Heart left ventricle (tissue), 16 donors: ENCODE measurements around the gene QRSL1. TPM values are rescaled to one million over a fixed set of nuclear protein-coding genes. Genes with fewer than 3 reads are reported as not detected.

ENCODE experiments used
- ATAC-seq, 4 donors: fragments of 200-7000 bp; cut with Tn5 transposase; one replicate each; pipeline ENCODE4 v1.9.1; 2020 to 2022; ENCODE audit warnings: moderate library complexity in 4 of 4, mild to moderate bottlenecking in 3 of 4, moderate number of reproducible peaks in 1 of 4
- DNase-seq, 5 donors: peaks; one replicate each; pipeline ENCODE4 v3.0.0-alpha.2; 2020
- H3K27ac ChIP-seq, 12 donors: fragments of 200-600 bp; sonication (generic) in 4 of 12; one replicate each; pipeline versions ENCODE4 v1.5.0 to v1.8.0; 2016 to 2022; ENCODE audit warnings: mild to moderate bottlenecking in 2 of 12
- H3K27me3 ChIP-seq, 9 donors: fragments of 200-600 bp; sonication (generic) in 2 of 9; one replicate each; pipeline versions ENCODE4 v1.5.1 to v1.8.0; 2016 to 2022; ENCODE audit warnings: mild to moderate bottlenecking in 3 of 9
- H3K36me3 ChIP-seq, 9 donors: fragments of 200-600 bp; sonication (generic) in 2 of 9; one replicate each; pipeline versions ENCODE4 v1.5.0 to v1.8.0; 2018 to 2022; ENCODE audit warnings: mild to moderate bottlenecking in 2 of 9
- H3K4me1 ChIP-seq, 12 donors: fragments of 200-600 bp; sonication (generic) in 4 of 12; one replicate each; pipeline versions ENCODE4 v1.5.0 to v1.8.0; 2016 to 2022; ENCODE audit warnings: mild to moderate bottlenecking in 3 of 12
- H3K4me3 ChIP-seq, 12 donors: fragments of 200-600 bp; sonication (generic) in 4 of 12; one replicate each; pipeline versions ENCODE4 v1.5.0 to v1.8.0; 2017 to 2022; ENCODE audit warnings: mild to moderate bottlenecking in 9 of 12, moderate library complexity in 4 of 12
- H3K9me3 ChIP-seq, 12 donors: fragments of 200-600 bp; sonication (generic) in 4 of 12; one replicate each; pipeline versions ENCODE4 v1.5.0 to v1.8.0; 2016 to 2022; ENCODE audit warnings: mild to moderate bottlenecking in 1 of 12
- POLR2A ChIP-seq, 2 donors: fragments of 450-650 bp; IDR thresholded peaks; one replicate each; pipeline ENCODE4 v1.6.1; 2017; ENCODE audit warnings: antibody characterized with exemption in 2 of 2, mild to moderate bottlenecking in 2 of 2, moderate library complexity in 2 of 2
- WGBS, 4 donors: extraction: QIAGEN DNeasy Blood & Tissue Kit in 2 of 4; methylation state at CpG; one replicate each; pipeline versions ENCODE4 v1.1.5 to v1.1.7; 2013 to 2018; 5-methylcytosine and 5-hydroxymethylcytosine counted together
- intact Hi-C, 10 donors: fragments of 100-400 bp; cut with DNase I; formaldehyde crosslinking; loops; one replicate each; pipeline versions ENCODE4 v1.11.1 to v1.14.2; 2022
- polyA plus RNA-seq, 2 donors: library from polyadenylated mRNA; stranded (reverse); fragments of 200-250 nt; gene quantifications; one replicate each; pipeline ENCODE4 v1.2.3, GENCODE V29; 2013
- total RNA-seq, 9 donors: library from RNA; depleted of rRNA in 2 of 9; stranded (reverse); fragments of >200 nt in 2 of 9; fragmentation: NEBNext Ultra II Directional in 3 of 9; extraction: Animal tissue kit (Norgen Biotek cat#: 25700) in 3 of 9; gene quantifications; one replicate each; pipeline versions ENCODE4 v1.1.0 to v1.2.4, GENCODE V29; 2016 to 2023
- TF ChIP-seq, protein P1 (sequence below), 12 donors: fragments of 200-600 bp; sonication (generic) in 4 of 12; IDR thresholded peaks; one replicate each; pipeline versions ENCODE4 v1.5.0 to v1.8.0; 2018 to 2022; ENCODE audit warnings: antibody characterized with exemption in 12 of 12, mild to moderate bottlenecking in 5 of 12
- donor health status: ischemic (EF 13 %, LVEDD 7.1; RV severe dilation, severe dysfunction).
- donor health status: healthy with polysubstance abuse.
- donor health status: DM: no; HTN: yes; CAD: no.
- donor health status: DM: no; HTN: no; CAD: no.
- donor health status: ischemic (EF 25% LVEDD 6.9; RV normal size, moderate dysfunction).
- donor health status: ischemic (EF 25% LVEDD 5.7; RV mildly dilated, moderate dysfunction).
- donor health status: healthy.
- donor health status: DM: yes; HTN: yes; CAD: no.
- donor health status: ischemic (EF 35%, LVEDD 5.7; RV mildly dilated, moderate dysfunction).
- donor health status: nonischemic (EF 11% LVEDD 7.7; RV severe dilation, severe dysfunction).
- donor health status: DM: yes; HTN: yes; CAD: no.
- donor health status: PGD.
- donor health status: ischemic (EF 29% LVEDD 5.4; RV normal size, mild dysfunction).
- donor health status: nonischemic (EF 23%, LVEDD 6.1; RV moderate dilation, normal function).

QRSL1 gene
- total and polyA plus RNA-seq, 11 donors: 8.6 to 18.9 (median 14.4) TPM

DNA sequence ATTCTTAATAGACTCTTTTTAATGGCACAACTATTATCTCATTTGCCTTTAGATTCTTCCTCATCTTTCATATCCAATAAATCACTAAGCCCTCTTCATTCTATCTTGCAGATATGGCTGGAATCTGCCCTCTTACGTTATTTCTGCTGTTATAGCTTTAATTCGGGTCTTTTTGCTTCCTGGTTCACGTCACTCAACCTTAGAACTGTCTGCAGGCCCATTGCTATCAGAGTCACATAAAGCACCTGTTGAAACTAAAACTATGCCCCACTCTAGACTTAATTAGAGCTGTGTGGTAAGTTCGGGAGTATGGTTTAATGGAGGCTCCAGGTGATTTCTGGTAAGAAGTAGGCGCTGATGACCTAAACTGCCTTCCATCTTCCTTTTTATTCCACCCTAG, 988 bp downstream of the QRSL1 start:
- Histone ChIP-seq H3K36me3 (no peaks in the 10 kb centered on the region), H3K27me3 (no peaks in the 10 kb centered on the region), H3K4me1 (peaks cover 0 to 30% (median 14%) of the 10 kb centered on the region in 12 donors), H3K27ac (peak overlapping the region in 1 of 12 donors; percentile 90), H3K4me3 (peak overlapping the region in 11 of 12 donors; percentile 61 to 97 (median 91)), H3K9me3 (no peaks in the 10 kb centered on the region)
- no peak for ATAC-seq
- intact Hi-C loops: no loop called here
- DNase-seq: no peak
- 46 to 59% (median 49%) methylated on average over 5 of the region's 5 CpGs for WGBS, 4 donors
- no peak for TF ChIP-seq POLR2A (IDR thresholded peaks at IDR 0.05)
- TF ChIP-seq, protein P1, sequence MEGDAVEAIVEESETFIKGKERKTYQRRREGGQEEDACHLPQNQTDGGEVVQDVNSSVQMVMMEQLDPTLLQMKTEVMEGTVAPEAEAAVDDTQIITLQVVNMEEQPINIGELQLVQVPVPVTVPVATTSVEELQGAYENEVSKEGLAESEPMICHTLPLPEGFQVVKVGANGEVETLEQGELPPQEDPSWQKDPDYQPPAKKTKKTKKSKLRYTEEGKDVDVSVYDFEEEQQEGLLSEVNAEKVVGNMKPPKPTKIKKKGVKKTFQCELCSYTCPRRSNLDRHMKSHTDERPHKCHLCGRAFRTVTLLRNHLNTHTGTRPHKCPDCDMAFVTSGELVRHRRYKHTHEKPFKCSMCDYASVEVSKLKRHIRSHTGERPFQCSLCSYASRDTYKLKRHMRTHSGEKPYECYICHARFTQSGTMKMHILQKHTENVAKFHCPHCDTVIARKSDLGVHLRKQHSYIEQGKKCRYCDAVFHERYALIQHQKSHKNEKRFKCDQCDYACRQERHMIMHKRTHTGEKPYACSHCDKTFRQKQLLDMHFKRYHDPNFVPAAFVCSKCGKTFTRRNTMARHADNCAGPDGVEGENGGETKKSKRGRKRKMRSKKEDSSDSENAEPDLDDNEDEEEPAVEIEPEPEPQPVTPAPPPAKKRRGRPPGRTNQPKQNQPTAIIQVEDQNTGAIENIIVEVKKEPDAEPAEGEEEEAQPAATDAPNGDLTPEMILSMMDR (IDR thresholded peaks at IDR 0.05): no peak

DNA sequence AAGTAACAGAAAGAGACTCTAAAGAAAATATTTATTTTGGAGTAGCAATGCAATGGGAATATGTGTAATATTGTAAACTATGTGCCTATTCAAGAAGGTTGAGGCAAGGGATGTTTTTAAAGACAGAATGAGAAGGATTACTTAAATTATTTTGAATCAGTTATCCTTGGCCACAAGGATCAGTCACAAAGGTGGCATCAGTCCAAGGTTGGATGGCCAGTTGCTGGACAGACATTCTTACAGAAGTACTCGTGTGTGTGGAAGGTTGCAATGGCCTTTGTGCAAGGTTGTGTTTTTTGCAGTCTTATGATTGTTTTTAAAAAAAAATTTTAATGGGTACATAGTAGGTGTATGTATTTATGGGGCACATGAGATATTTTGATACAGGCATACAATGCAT, 2.0 kb downstream of the QRSL1 start:
- Histone ChIP-seq H3K4me1 (peaks cover 0 to 30% (median 14%) of the 10 kb centered on the region in 12 donors), H3K4me3 (no peak overlapping the region), H3K9me3 (no peaks in the 10 kb centered on the region), H3K27ac (no peak overlapping the region), H3K36me3 (no peaks in the 10 kb centered on the region), H3K27me3 (no peaks in the 10 kb centered on the region)
- TF ChIP-seq, protein P1 (IDR thresholded peaks at IDR 0.05): no peak
- no peak for TF ChIP-seq POLR2A (IDR thresholded peaks at IDR 0.05)
- intact Hi-C loops: no loop called here
- ATAC-seq: no peak
- no peak for DNase-seq
- 23 to 38% (median 29%) methylated on average over 1 of the region's 1 CpG for WGBS, 4 donors

DNA sequence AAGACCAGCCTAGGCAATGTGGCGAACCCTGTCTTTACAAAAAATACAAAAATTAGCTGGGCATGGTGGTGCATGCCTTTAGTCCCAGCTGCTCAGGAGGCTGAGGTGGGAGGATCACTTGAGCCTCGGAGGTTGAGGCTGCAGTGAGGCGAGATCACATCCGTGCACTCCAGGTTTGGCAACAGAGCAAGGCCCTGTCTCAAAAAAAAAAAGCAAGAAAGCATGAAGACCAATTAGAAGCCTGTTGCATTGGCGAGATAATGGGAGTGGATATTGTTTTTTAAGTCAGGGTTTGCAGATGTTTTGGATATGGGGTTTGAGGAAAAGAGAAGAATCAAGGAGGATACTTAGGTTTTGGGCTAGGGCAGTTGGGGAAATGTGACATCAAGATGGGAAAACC, 5.2 kb downstream of the QRSL1 start:
- Histone ChIP-seq H3K27me3 (no peaks in the 10 kb centered on the region), H3K9me3 (no peaks in the 10 kb centered on the region), H3K27ac (no peak overlapping the region), H3K4me3 (no peak overlapping the region), H3K36me3 (no peaks in the 10 kb centered on the region), H3K4me1 (peaks cover 0 to 38% (median 9%) of the 10 kb centered on the region in 12 donors)
- no peak for TF ChIP-seq POLR2A (IDR thresholded peaks at IDR 0.05)
- TF ChIP-seq, protein P1 (IDR thresholded peaks at IDR 0.05): no peak
- DNase-seq: no peak
- no peak for ATAC-seq
- 94 to 97% (median 96%) methylated on average over 5 of the region's 5 CpGs for WGBS, 4 donors
- intact Hi-C loops: no loop called here

- no peaks in the 10 kb centered on the region for H3K27me3 ChIP-seq
- peaks cover 0 to 24% (median 13%) of the 10 kb centered on the region in 9 donors for H3K36me3 ChIP-seq
- peak in 1 of 4 donors; percentile 41 for ATAC-seq
- TF ChIP-seq, protein P1 (IDR thresholded peaks at IDR 0.05): no peak
- TF ChIP-seq POLR2A (IDR thresholded peaks at IDR 0.05): no peak
- 63 to 69% (median 66%) methylated on average over 7 of the region's 7 CpGs for WGBS, 4 donors
- peak overlapping the region in 1 of 12 donors; percentile 56 for H3K27ac ChIP-seq
- intact Hi-C loops: no loop called here
- peaks cover 0 to 26% (median 0%) of the 10 kb centered on the region in 12 donors for H3K4me1 ChIP-seq
- DNase-seq: no peak
- H3K4me3 ChIP-seq: no peak overlapping the region
- H3K9me3 ChIP-seq: no peaks in the 10 kb centered on the region
Measured at GRCh38 chr6:106637051-106637716, 7.8 kb downstream of the QRSL1 start.
